ENCODE results near the gene IQGAP3.

IQGAP3 gene

DNA sequence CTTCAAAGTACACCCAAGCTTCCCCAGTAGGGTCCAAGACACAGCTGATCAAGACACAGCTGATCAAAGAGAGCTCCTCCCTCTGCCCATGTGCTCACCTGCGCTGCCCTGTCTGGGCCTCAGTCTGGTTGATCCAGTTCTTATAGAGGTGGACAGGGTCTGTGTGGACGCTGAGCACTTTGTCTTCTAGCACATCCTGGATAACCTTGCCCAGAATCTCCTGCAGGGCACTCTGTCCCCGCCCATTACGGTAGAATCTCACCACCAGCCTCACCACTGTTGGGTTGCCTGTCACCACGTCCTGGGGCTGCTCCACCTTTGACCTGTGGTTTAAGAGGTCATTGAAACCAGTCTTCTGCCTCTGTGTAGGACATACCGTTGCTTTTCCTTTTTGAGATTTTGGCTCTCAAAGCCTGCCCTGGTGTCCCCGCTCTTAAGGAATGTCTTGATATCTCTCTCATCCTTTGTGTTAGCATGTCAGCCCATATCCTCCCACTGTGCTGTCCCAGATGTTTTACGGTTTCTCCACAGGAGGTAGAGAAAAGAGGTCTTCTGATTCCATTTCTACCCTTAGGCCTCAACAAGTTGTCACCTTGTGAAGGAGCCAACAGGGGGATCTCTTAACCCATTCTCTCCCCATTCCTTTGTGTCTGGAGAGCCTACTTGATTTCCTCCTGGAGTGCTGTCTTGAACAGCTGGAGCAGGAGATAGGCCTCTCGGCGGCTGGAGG, 33.5 kb downstream of the IQGAP3 start:
- DNase-seq = no peak

DNA sequence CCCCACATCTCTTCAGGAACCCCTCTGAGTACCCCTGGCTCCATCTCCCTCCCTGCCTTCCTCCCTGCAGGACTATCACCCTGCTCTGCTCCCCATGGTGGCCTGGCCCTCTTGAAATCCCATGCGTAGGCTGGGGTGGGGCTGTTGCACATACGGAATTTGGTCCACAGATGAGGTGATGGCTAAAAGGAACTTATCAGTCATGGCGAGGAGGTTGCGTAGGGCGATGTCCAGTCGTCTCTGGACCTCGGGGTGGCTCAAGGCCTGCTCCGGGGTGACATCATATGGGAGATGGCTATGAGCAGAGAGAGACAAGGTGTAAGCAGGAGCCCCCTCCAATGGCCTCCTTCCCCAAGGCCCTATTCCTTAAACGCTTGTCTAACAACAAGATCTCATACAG, 35.3 kb downstream of the IQGAP3 start:
- no peak for DNase-seq

DNA sequence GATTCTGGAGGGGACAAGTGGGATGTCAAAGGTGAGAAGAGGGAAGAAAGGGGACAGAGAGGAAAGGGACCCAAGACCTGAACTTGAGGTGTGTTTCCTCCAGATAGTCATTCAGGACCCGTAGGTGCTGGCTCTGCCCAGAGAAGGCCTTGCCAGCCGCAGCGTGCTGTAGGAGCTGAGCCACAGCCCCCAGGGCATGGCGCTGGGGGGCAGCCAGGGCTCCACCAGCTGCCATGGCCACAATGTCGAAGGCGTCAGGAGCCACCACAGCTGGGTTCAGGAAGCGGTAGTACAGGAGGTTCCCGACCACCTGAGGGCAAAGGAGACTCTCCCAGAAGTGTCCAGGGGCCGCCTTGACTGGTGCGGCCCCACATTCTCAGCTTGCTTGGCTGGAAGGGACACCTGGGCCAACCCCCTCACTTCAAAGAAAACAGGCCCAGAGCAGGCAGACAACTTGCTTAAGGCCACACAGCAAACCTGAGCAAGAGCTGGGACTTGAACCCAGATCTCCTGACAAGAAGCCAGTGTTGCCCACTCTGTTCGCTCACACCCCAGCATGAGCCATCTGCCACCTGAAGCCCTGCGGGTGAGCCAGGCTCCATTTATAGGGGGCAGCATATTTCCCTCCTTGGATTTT, 37.8 kb downstream of the IQGAP3 start:
- DNase-seq = no peak

GRCh38 chr1:156533568-156534220, 38.7 kb downstream of the IQGAP3 start:
- no peak for DNase-seq

GRCh38 chr1:156532374-156532773, 40.0 kb downstream of the IQGAP3 start:
- DNase-seq = no peak

DNA sequence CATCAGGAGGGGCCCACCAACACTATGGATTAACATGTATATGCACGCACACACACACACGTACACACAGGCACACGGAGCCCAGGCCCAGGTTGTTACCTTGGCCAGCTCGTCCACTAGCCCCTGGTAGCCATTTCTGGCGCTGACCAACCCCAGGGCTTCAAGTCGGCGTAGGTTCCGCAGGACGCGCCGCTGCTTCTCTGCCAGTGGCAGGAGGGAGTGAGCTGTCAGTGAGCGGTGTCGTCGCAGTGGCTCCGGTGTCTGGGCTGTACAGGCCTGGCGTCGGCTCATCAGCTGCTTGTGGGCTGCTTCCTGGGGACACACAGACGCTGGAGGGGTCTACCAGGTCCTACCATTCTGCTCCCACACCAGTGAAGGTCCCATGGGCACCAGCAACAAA, 42.4 kb downstream of the IQGAP3 start:
- DNase-seq = no peak

DNA sequence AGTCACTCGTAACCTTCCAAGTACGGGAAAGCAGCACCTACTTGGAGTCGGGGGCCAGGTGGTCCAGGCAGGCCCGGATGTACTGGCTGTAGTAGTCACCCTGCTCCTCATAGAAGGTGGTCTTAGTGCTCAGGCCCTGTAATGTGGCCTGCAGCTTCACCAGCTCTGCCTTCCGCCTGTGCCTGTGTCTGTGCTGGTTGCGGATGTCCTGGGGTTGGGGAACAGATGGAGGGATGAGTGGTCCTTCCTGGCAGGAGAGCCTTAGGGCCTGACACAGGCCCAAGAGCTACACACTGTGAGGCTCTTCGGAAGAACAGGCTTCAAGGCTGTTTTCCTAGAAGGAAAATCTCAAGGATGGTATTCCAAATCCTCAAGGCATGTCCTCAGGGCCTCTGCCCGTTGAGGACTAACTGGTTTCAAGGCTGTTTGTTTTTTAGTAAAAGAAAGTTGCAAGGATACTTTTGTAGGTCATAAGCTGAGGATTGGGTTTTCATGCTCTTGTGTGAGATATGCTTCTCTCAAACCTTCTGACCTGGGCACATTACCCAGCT, 43.4 kb downstream of the IQGAP3 start:
- no peak for DNase-seq

- DNase-seq = no peak
Measured at GRCh38 chr1:156528231-156528630, 44.1 kb downstream of the IQGAP3 start.

- DNase-seq = peak; percentile 17
Measured at GRCh38 chr1:156527584-156527983, 44.8 kb downstream of the IQGAP3 start.

GRCh38 chr1:156525856-156526489, 46.4 kb downstream of the IQGAP3 start:
- no peak for DNase-seq

DNA sequence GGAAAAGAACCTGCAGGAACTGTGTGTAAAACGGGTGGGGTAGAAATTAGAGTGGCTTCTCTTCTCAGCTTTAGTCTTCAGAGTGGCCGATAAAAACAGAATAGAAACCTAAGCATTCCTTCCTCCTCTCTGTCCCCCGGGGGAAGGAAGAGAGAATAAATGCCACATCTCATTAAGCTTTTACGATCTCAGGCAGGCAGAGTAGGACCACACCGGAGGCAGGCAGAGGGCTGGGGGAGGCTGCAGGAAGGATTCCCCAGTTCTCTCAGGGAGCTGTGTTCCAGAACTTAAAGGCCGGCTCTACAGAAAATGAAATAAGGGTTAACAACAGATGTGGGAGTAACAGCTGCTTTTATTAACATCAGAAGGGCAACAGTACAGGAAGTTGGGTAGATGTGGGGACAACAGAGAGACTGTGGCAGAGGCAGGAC, 47.3 kb downstream of the IQGAP3 start:
- no peak for DNase-seq

- DNase-seq = no peak
Measured at GRCh38 chr1:156524481-156524869, 47.9 kb downstream of the IQGAP3 start.

DNA sequence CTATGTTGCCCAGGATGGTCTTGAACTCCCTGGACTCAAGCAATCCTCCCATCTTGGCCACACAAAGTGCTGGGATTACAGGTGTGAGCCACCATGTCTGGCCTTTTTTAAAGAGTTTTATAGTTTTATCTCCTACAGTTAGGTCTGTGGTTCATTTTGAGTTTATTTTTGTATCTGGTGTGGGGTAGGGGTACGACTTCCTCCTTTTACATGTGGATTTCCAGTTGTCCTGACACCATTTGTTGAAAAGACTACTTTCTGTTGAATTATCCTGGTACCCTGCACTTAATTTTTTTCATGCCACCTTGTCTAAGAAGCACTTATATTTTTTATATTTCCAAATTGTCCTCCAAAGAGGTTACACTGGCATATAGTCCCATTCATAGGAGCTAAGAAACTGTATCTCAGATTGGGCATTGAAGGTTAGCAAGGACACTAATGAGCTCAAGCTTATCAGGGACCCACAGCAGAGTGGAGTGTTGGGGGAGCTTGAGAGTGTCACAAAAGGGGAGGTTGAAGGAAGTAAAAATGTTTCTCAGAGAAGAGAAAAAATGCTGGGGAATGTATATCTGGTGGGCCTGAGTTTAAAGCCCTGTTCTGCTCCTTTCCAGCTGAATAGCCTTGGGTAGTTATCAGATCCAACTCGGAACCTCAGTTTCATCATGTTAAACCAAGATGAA, 48.4 kb downstream of the IQGAP3 start:
- DNase-seq = no peak

DNA sequence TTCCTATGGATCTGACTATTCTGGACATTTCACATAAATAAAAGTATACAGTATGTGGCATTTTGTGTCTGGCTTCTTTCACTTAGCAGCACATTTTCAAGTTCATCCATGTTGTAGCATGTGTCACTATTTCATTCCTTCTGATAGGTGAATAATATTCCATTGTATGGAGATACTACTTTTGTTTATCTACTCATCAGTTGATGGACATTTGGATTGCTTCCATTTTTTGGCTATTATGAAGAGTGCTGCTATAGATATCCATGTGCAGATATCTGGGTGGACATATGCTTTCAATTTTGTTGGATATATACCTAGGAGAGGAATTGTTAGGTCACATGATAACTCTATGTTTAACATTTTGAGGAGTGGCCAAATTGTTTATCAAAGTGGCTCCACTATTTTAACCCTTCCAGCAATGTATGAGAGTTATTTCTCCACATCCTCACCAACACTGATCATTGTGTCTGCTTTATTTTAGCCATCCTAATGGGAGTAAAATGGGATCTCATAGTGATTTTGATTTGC, 49.9 kb downstream of the IQGAP3 start:
- DNase-seq = no peak

DNA sequence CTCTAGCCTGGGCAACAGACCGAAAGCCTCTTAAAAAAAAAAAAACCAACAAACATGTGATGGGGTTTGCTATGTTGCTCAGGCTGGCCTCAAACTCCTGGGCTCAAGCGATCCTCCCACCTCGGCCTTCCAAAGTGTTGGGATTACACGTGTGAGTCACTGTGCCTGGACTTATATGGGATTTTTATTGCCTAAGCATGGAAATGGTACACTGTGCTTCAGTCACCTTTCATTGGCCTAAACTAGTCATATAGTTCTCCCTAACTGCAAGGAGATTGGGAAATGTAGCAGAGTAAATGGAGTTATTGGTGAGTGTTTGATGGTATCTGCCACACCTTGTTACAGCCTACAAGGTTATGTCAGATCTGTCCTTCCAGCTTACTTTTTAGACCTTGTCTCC, 54.6 kb downstream of the IQGAP3 start:
- no peak for DNase-seq

DNA sequence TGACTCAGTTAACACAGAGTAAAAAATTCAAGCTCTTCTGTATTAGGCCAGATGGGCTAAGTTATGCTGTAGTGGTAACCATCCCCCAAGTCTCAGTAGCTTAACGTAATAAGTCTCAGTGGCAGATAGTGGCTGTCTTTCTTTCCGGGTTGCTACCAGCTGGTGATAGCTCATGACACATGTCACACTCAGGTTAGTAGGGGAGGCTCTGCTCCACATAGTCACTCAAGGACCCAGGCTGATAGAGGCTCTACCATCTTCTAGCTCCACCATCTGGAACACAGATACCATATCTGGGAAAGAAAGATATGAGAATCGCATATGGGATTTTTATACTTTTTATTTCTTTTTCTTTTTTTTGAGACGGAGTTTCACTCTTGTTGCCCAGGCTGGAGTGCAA, 55.5 kb downstream of the IQGAP3 start:
- no peak for DNase-seq

DNA sequence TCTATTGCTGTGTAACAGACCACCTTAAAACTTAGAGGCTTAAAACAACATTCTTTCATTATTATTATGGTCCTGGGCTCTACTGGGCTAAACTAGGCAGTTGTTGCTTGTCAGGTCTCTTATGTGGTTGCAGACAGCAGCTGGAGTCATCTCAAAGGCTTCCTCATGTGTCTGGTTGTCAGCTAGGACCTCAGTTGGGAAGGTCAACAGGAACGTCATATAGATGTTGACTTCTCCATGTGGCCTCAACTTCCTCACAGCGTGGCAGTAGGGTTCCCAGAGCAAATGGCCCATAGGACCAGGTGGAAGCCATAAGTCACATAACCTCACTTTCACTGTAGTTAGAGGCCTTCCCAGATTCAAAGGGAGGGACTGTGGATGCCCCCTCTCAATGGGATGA, 56.4 kb downstream of the IQGAP3 start:
- no peak for DNase-seq

- DNase-seq = no peak
Measured at GRCh38 chr1:156513185-156513584, 59.2 kb downstream of the IQGAP3 start.

- DNase-seq = no peak
Measured at GRCh38 chr1:156511644-156512043, 60.7 kb downstream of the IQGAP3 start.

GRCh38 chr1:156510709-156511108, 61.7 kb downstream of the IQGAP3 start:
- no peak for DNase-seq

GRCh38 chr1:156509424-156510034, 62.8 kb downstream of the IQGAP3 start:
- DNase-seq = no peak

- no peak for DNase-seq
Measured at GRCh38 chr1:156508955-156509234, 63.5 kb downstream of the IQGAP3 start.
